ENCODE results near the gene PRKCZ. TPM values are rescaled to one million over a fixed set of nuclear protein-coding genes. Genes with fewer than 3 reads are reported as not detected.
A peak's percentile ranks its signal among the peaks of the same experiment; 100 is the strongest.
"Not testable (repeated sequence)": the region's sequence is repeated elsewhere in the genome, so short reads cannot be mapped to it uniquely, and the experiment has no call there.

Gene PRKCZ
- total RNA-seq, 1 donor from 2014 or later = 2.3 TPM

DNA sequence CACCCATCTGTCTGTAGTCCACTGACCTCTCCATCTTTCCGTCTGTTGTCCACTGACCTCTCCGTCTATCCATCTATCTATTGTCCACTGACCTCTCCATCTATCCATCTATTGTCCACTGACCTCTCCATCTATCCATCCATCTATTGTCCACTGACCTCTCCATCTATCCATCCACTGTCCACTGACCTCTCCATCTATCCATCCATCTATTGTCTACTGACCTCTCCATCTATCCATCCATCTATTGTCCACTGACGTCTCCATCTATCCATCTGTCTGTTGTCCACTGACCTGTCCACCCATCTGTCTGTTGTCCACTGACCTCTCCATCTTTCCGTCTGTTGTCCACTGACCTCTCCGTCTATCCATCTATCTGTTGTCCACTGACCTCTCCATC lies 97.7 kb downstream of the PRKCZ start:
- not testable (repeated sequence) for DNase-seq (ENCODE audit: extremely low read depth, low read depth, low spot score)

- DNase-seq (ENCODE audit: extremely low read depth, low read depth, low spot score) = peak; percentile 42
Measured at GRCh38 chr1:2148691-2149090, 98.5 kb downstream of the PRKCZ start.

- DNase-seq (ENCODE audit: extremely low read depth, low read depth, low spot score) = no peak
Measured at GRCh38 chr1:2150801-2151200, 100.6 kb downstream of the PRKCZ start.

GRCh38 chr1:2151252-2151651 lies 101.0 kb downstream of the PRKCZ start:
- no peak for DNase-seq (ENCODE audit: extremely low read depth, low read depth, low spot score)

DNA sequence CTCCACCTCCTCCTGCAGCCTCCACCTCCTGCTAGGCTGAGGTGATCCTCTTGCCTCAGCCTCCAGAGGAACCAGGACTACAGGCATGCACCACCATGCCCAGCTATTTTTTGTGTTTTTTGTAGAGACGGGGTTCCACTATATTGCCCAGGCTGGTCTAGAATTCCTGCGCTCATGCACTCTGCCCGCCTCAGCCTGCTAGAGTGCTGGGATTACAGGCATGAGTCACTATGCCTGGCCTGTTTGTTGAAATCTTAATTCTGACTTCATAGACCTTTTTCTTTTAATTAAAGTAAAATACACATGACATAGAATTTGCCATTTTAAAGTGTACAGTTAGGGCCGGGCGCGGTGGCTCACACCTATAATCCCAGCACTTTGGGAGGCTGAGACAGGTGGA lies 101.7 kb downstream of the PRKCZ start:
- no peak for DNase-seq (ENCODE audit: extremely low read depth, low read depth, low spot score)

- DNase-seq (ENCODE audit: extremely low read depth, low read depth, low spot score) = no peak
Measured at GRCh38 chr1:2152954-2153353, 102.7 kb downstream of the PRKCZ start.

- no peak for DNase-seq (ENCODE audit: extremely low read depth, low read depth, low spot score)
Measured at GRCh38 chr1:2154022-2154421, 103.8 kb downstream of the PRKCZ start.

- DNase-seq (ENCODE audit: extremely low read depth, low read depth, low spot score) = no peak
Measured at GRCh38 chr1:2155147-2155598, 105.0 kb downstream of the PRKCZ start.

GRCh38 chr1:2155788-2156187 lies 105.6 kb downstream of the PRKCZ start:
- DNase-seq (ENCODE audit: extremely low read depth, low read depth, low spot score) = no peak

GRCh38 chr1:2156866-2157265 lies 106.7 kb downstream of the PRKCZ start:
- DNase-seq (ENCODE audit: extremely low read depth, low read depth, low spot score) = no peak

DNA sequence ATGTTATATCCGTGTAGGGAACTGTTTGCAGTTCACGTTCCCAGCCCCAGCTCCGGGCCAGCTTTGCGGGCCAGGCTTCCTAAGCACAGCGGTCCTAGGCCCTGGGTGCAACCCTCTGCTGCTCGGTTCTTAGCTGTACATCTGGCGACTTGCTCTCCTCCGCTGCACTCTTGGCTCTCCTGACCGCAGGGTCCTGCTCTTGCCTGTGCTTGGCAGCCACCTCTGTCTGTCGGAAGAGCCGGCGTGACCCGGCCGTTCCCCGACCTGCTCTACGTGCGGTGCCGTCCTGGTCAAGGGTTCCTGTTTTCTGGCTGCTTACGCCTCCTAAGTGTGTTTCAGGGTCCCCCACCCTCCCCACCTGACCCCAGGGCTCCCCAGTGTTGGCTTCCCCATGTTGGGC lies 107.6 kb downstream of the PRKCZ start:
- no peak for DNase-seq (ENCODE audit: extremely low read depth, low read depth, low spot score)

- DNase-seq (ENCODE audit: extremely low read depth, low read depth, low spot score) = no peak
Measured at GRCh38 chr1:2158272-2158671, 108.1 kb downstream of the PRKCZ start.

GRCh38 chr1:2159124-2159523 lies 108.9 kb downstream of the PRKCZ start:
- DNase-seq (ENCODE audit: extremely low read depth, low read depth, low spot score) = no peak

GRCh38 chr1:2160451-2161300 lies 110.5 kb downstream of the PRKCZ start:
- DNase-seq (ENCODE audit: extremely low read depth, low read depth, low spot score) = no peak

- no peak for DNase-seq (ENCODE audit: extremely low read depth, low read depth, low spot score)
Measured at GRCh38 chr1:2163205-2163604, 113.0 kb downstream of the PRKCZ start.

DNA sequence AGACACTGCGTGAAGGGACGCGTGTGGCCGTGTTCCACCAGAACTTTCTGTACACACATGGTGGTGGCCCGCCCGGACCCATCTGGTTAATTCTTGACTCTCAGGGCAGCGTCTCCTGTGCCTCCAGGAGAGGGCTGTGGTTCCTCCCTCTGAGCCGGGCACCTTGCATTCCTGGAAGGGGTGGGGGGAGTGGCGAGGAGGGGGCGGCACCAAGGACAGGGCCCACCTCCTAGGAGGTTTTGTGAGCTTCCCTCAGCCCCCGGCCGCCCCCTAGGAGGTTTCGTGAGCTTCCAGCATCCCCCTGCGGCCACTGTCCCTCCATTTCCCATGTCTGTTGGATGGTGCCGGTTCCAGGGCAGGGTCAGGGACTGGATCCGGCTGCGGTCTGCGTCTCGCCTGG lies 115.4 kb downstream of the PRKCZ start:
- no peak for DNase-seq (ENCODE audit: extremely low read depth, low read depth, low spot score)

GRCh38 chr1:2166254-2166653 lies 116.0 kb downstream of the PRKCZ start:
- no peak for DNase-seq (ENCODE audit: extremely low read depth, low read depth, low spot score)

GRCh38 chr1:2166695-2167094 lies 116.5 kb downstream of the PRKCZ start:
- DNase-seq (ENCODE audit: extremely low read depth, low read depth, low spot score) = no peak

DNA sequence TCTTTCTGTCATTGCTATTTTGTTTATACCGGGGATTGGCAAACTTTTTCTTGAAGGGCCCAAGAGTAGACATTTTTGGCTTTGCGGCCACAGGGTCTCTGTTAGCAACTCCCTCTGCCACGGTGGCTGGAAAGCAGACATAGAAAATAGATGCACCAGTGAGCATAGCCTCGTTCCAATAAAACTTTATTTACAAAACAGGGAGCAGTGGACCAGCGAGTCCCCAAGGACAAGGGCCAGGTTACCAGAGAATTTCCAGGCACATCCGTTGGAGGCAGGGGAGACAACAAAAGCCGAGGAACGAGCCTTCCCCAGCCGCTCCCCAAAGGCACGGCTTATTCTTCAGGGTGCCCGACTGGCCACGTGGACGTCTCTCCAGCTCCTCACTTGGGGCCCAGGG lies 117.9 kb downstream of the PRKCZ start:
- DNase-seq (ENCODE audit: extremely low read depth, low read depth, low spot score) = no peak

DNA sequence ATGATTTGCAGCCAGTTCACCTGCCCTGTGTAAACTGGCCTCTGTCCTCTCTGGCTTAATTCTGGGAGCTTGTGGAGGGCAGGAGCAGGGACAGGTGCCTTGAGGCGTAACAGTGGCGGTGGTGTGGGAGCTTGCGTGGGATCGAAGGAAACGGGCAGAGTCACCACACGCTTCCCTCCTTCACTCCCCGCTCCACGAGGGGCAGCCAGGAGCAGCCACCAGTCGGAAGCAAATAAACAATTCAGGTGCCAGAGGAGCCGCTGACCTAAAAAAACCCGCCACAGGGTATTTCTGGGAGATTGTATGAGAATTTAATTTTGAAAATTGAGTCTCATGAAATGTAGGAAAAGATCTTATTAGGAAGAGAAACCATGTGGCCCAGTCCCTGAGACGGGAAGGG lies 118.3 kb downstream of the PRKCZ start:
- DNase-seq (ENCODE audit: extremely low read depth, low read depth, low spot score) = no peak

GRCh38 chr1:2169200-2169836 lies 119.1 kb downstream of the PRKCZ start:
- no peak for DNase-seq (ENCODE audit: extremely low read depth, low read depth, low spot score)

GRCh38 chr1:2170211-2170610 lies 120.0 kb downstream of the PRKCZ start:
- no peak for DNase-seq (ENCODE audit: extremely low read depth, low read depth, low spot score)

All from glomerular endothelial cell (primary cell).